H1 (cell line): ENCODE measurements around the gene CIROP. TPM values are rescaled to one million over a fixed set of nuclear protein-coding genes. Genes with fewer than 3 reads are reported as not detected.

Source experiments
- ASH2L ChIP-seq: fragments of 200-600, 300-600 bp; sonication (generic); IDR thresholded peaks from one replicate; pipeline ENCODE4 v1.7.1; 2017; ENCODE audit warnings: low read length
- BCL11A ChIP-seq, 2 experiments: IDR thresholded peaks; one replicate each; pipeline ENCODE4 v1.6.1; 2011; ENCODE audit warnings: low read depth in 2 of 2, low read length in 2 of 2, mild to moderate bottlenecking in 2 of 2
- EP300 ChIP-seq, 2 experiments: IDR thresholded peaks; 1 replicate in 1 of 2; 2 replicates in 1 of 2; pipeline ENCODE4 v1.6.1; 2011 to 2012; ENCODE audit warnings: low read depth in 2 of 2, low read length in 2 of 2, mild to moderate bottlenecking in 2 of 2, borderline replicate concordance in 1 of 2, inconsistent platforms in 1 of 2, moderate library complexity in 1 of 2
- MAX ChIP-seq: IDR thresholded peaks from 2 replicates; pipeline ENCODE4 v1.6.1; 2012; ENCODE audit warnings: inconsistent platforms
- POLR2AphosphoS5 ChIP-seq: IDR thresholded peaks from 2 replicates; pipeline ENCODE4 v1.6.1; 2011; ENCODE audit warnings: low read depth, low read length
- SIN3A ChIP-seq, 2 experiments: IDR thresholded peaks in 1 of 2; conservative IDR thresholded peaks in 1 of 2; 2 replicates each; pipeline ENCODE4 v1.6.1; 2011 to 2012; ENCODE audit warnings: low read length in 2 of 2, improper control_type of control experiment in 1 of 2, low read depth in 1 of 2, mild to moderate bottlenecking in 1 of 2
- polyA plus RNA-seq, 7 experiments: library from polyadenylated mRNA; depleted of rRNA in 3 of 7; stranded (reverse) in 5 of 7; unstranded in 2 of 7; fragments of >200 nt in 5 of 7; fragments of 200-250 nt in 2 of 7; gene quantifications; 1 replicate in 5 of 7; 2 replicates in 1 of 7; 4 replicates in 1 of 7; pipeline versions ENCODE4 v1.2.1 to v1.2.3, GENCODE V29; 2011 to 2013; ENCODE audit warnings: missing spikeins in 2 of 7, mixed read lengths in 2 of 7
- total RNA-seq: library from RNA; stranded (reverse); fragmentation: NEBNext Ultra II Directional; extraction: Animal tissue kit (Norgen Biotek cat#: 25700); gene quantifications from 2 replicates; pipeline ENCODE4 v1.2.1, GENCODE V29; 2021

The CIROP gene
- total and polyA plus RNA-seq, 2 of the 8 experiments (the other 6 are each of a cell fraction or from before 2014, with no cell fraction given): 0.06 TPM; not detected in 1

DNA sequence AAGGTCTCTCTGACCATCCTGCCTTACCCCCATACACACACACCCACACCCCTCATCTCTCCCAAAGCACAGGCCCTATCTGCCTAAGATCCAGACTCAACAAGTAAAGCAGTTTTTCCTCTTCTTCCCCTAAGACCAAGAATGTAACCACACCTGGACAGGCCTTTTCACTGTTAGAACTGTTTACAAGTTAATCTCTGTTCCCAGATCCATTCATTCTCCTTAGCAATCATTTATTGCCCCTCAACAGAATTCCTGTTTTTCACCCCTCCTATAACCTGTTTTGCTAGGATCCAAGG is 1.9 kb upstream of the CIROP start (continued):
- TF ChIP-seq SIN3A (conservative IDR thresholded peaks at IDR 0.05 in 1 of 2, IDR thresholded peaks at IDR 0.05 in 1 of 2; ENCODE audit: low read depth in 1 of 2, low read length in 2 of 2) (no peak), ASH2L (no peak), EP300 (IDR thresholded peaks at IDR 0.05; ENCODE audit: borderline replicate concordance in 1 of 2, low read depth in 2 of 2, low read length in 2 of 2) (no peak), MAX (no peak), BCL11A (IDR thresholded peaks at IDR 0.05; ENCODE audit: low read depth in 2 of 2, low read length in 2 of 2) (no peak), POLR2AphosphoS5 (no peak)
